ENCODE data around the gene ARMH3. TPM values are rescaled to one million over a fixed set of nuclear protein-coding genes. Genes with fewer than 3 reads are reported as not detected.
"Not testable (repeated sequence)": the region's sequence is repeated elsewhere in the genome, so short reads cannot be mapped to it uniquely, and the experiment has no call there.

Gene ARMH3
- polyA plus RNA-seq, 1 experiment = 18.5 TPM

DNA sequence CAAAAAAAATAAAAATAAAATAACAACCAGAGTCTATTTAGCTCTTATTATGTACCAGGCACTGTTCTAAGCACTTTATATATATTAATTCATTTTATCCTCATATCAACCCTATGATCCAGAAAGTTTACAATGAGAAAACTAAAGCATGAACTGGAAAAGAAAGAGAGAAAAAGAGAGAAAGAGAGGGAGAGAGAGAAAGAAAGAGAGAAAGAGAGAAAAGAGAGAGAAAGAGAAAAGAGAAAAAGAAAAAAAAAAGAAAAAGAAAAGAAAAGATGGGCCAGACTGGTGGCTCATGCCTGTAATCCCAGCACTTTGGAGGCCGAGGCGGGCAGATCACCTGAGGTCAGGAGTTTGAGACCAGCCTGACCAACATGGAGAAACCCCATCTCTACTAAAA lies 9.9 kb downstream of the ARMH3 start:
- Histone ChIP-seq H3K4me3 (ENCODE audit: low read depth, low read length) (no peak overlapping the region), H3K27me3 (ENCODE audit: control insufficient read depth, insufficient read depth, low read length) (no peaks in the 10 kb centered on the region), H3K36me3 (ENCODE audit: control insufficient read depth, insufficient read depth, low read length) (no peaks in the 10 kb centered on the region)
- POLR2A ChIA-PET = no interaction called here
- CTCF ChIA-PET = no interaction called here
- no peak for DNase-seq (ENCODE audit: low read depth)
- TF ChIP-seq CTCF (IDR thresholded peaks at IDR 0.05; ENCODE audit: insufficient read depth, low read depth, low read length) = no peak

- no peak for DNase-seq (ENCODE audit: low read depth)
- POLR2A ChIA-PET = no interaction called here
- H3K4me3 ChIP-seq (ENCODE audit: low read depth, low read length) = no peak overlapping the region
- no peaks in the 10 kb centered on the region for H3K27me3 ChIP-seq (ENCODE audit: control insufficient read depth, insufficient read depth, low read length)
- no peaks in the 10 kb centered on the region for H3K36me3 ChIP-seq (ENCODE audit: control insufficient read depth, insufficient read depth, low read length)
- no peak for TF ChIP-seq CTCF (IDR thresholded peaks at IDR 0.05; ENCODE audit: insufficient read depth, low read depth, low read length)
- CTCF ChIA-PET = no interaction called here
Measured at GRCh38 chr10:102045292-102045691, 10.7 kb downstream of the ARMH3 start.

DNA sequence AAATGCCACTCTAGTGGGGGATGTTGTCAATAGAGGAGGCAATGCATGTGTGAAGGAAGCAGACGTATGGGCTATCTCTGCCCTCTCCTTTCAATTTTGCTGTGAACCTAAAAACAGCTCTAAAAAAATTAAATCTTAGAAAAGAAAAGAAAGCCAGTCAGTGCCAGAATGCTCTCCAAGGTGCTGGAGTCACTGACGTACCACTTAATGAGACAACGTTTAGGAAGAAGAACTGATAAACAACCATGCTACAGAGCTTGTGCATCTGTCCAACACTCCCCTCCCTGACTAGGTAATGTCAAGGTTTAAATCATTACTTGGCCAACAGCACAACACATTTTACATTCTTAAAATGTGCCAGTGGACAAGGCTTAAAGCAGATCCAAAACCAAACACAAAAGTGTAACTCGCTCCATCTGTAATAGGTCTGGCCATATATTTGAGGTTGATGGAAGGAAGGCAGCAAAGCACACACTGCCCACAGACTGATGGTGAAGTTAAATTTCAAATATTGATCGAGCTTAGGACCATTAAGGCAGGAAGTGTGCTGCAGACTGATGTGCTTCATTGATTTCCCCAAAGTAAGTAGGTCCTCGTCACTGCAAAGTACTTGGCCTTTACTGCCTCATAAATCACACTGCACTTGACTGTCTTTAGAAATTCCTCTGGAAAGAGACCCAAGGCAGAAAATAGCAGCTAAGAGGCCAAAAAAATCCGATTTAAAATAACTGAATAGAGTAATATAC lies 15.5 kb downstream of the ARMH3 start:
- no peak for TF ChIP-seq CTCF (IDR thresholded peaks at IDR 0.05; ENCODE audit: insufficient read depth, low read depth, low read length)
- CTCF ChIA-PET = no interaction called here
- POLR2A ChIA-PET = no interaction called here
- no peak overlapping the region for H3K4me3 ChIP-seq (ENCODE audit: low read depth, low read length)
- H3K36me3 ChIP-seq (ENCODE audit: control insufficient read depth, insufficient read depth, low read length) = peaks cover 3% of the 10 kb centered on the region
- no peak for DNase-seq (ENCODE audit: low read depth)
- no peaks in the 10 kb centered on the region for H3K27me3 ChIP-seq (ENCODE audit: control insufficient read depth, insufficient read depth, low read length)

GRCh38 chr10:102038410-102038809 lies 17.6 kb downstream of the ARMH3 start:
- H3K4me3 ChIP-seq (ENCODE audit: low read depth, low read length) = no peak overlapping the region
- POLR2A ChIA-PET = no interaction called here
- no peak for TF ChIP-seq CTCF (IDR thresholded peaks at IDR 0.05; ENCODE audit: insufficient read depth, low read depth, low read length)
- no peaks in the 10 kb centered on the region for H3K27me3 ChIP-seq (ENCODE audit: control insufficient read depth, insufficient read depth, low read length)
- H3K36me3 ChIP-seq (ENCODE audit: control insufficient read depth, insufficient read depth, low read length) = peaks cover 4% of the 10 kb centered on the region
- CTCF ChIA-PET = interaction anchor here (1.0 kb wide), 1 partner anchor 149 kb away, joined by 3 read pairs; no protein-coding TSS in a partner anchor
- no peak for DNase-seq (ENCODE audit: low read depth)

GRCh38 chr10:102035807-102036206 lies 20.2 kb downstream of the ARMH3 start:
- H3K27me3 ChIP-seq (ENCODE audit: control insufficient read depth, insufficient read depth, low read length); H3K4me3 ChIP-seq (ENCODE audit: low read depth, low read length); H3K36me3 ChIP-seq (ENCODE audit: control insufficient read depth, insufficient read depth, low read length); POLR2A ChIA-PET; CTCF ChIA-PET; DNase-seq (ENCODE audit: low read depth): not testable (repeated sequence)

DNA sequence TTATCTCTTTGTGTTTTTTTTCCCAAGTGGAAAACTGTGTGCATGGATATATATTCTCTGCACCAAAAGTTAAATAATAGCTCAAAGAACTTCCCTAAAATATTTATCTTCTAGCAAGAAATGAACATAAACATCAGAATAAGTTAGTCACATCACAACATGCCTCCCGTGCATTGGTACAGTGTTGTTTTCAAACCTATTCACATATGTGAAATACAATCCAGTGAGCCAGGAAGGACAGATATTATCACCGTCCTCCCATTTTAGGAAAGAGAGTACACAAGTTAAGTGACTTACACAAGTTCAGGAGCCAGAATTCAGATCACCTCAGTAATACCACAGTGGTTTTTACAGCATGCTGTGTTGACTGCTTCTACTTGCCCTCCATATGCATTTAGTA lies 22.2 kb downstream of the ARMH3 start:
- ChIA-PET CTCF (interaction anchor here (0.6 kb wide), 1 partner anchor 25 kb away, joined by 3 read pairs; no protein-coding TSS in a partner anchor), POLR2A (no interaction called here)
- peaks cover 4% of the 10 kb centered on the region for H3K36me3 ChIP-seq (ENCODE audit: control insufficient read depth, insufficient read depth, low read length)

More for the DNA sequence above, 22.2 kb downstream of the ARMH3 start:
- TF ChIP-seq CTCF (IDR thresholded peaks at IDR 0.05; ENCODE audit: insufficient read depth, low read depth, low read length) = no peak
- Histone ChIP-seq H3K4me3 (ENCODE audit: low read depth, low read length) (no peak overlapping the region), H3K27me3 (ENCODE audit: control insufficient read depth, insufficient read depth, low read length) (no peaks in the 10 kb centered on the region)
- DNase-seq (ENCODE audit: low read depth) = no peak

Data from BJ (cell line).